ENCODE data around the gene TMEM45B.

DNA sequence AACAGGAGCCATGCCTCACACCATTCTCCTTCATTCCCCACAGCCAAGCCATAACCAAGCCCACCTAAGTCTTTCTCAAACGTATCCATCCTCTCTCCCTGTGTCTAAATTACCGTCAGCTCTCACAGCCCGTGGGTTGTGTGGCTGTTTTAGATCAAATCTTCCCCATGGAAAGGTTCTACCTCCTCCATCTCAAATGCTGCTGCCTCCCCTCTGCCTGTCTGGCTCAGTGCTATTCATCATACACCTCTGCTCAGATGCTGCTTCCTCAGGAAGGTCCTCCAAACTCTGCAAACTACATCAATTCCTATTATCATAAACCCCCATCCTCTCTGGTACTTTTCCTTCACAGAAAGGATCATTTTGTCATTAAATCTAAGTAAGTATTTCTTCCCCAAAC lies 64.7 kb downstream of the TMEM45B start:
- no peak for TF ChIP-seq CTCF (IDR thresholded peaks at IDR 0.05)
- no peak for TF ChIP-seq POLR2A (IDR thresholded peaks at IDR 0.05)
